GM18519 (cell line): ENCODE data around the gene WDPCP.
"Not testable (repeated sequence)": the region's sequence is repeated elsewhere in the genome, so short reads cannot be mapped to it uniquely, and the experiment has no call there.

Source experiments
- ATAC-seq: cut with Tn5 transposase; IDR thresholded peaks from one replicate; pipeline ENCODE4 v1.9.1; 2021; ENCODE audit warnings: mild to moderate bottlenecking, moderate library complexity; ENCODE audit not compliant: unreplicated experiment, low FRiP score

Gene WDPCP

GRCh38 chr2:63469313-63469712, 119.0 kb downstream of the WDPCP start:
- not testable (repeated sequence) for ATAC-seq

GRCh38 chr2:63465633-63466032, 122.6 kb downstream of the WDPCP start:
- ATAC-seq, result no peak

- ATAC-seq, result no peak
Measured at GRCh38 chr2:63463142-63463541, 125.1 kb downstream of the WDPCP start.

- no peak for ATAC-seq
Measured at GRCh38 chr2:63446658-63447057, 141.6 kb downstream of the WDPCP start.

- no peak for ATAC-seq
Measured at GRCh38 chr2:63444565-63445288, 143.6 kb downstream of the WDPCP start.

- ATAC-seq, result no peak
Measured at GRCh38 chr2:63440612-63441011, 147.7 kb downstream of the WDPCP start.

GRCh38 chr2:63438181-63438580, 150.1 kb downstream of the WDPCP start:
- no peak for ATAC-seq

- no peak for ATAC-seq
Measured at GRCh38 chr2:63436488-63436887, 151.8 kb downstream of the WDPCP start.

GRCh38 chr2:63435070-63435469, 153.2 kb downstream of the WDPCP start:
- ATAC-seq, result no peak

- ATAC-seq, result no peak
Measured at GRCh38 chr2:63434024-63435001, 154.0 kb downstream of the WDPCP start.

GRCh38 chr2:63432373-63432772, 155.9 kb downstream of the WDPCP start:
- ATAC-seq, result no peak

- no peak for ATAC-seq
Measured at GRCh38 chr2:63425606-63426005, 162.7 kb downstream of the WDPCP start.

- ATAC-seq, result no peak
Measured at GRCh38 chr2:63425079-63425416, 163.2 kb downstream of the WDPCP start.

GRCh38 chr2:63424329-63425078, 163.8 kb downstream of the WDPCP start:
- peak; percentile 94 for ATAC-seq

GRCh38 chr2:63422556-63422955, 165.7 kb downstream of the WDPCP start:
- ATAC-seq, result no peak

- no peak for ATAC-seq
Measured at GRCh38 chr2:63408530-63408929, 179.7 kb downstream of the WDPCP start.

GRCh38 chr2:63406641-63407040, 181.6 kb downstream of the WDPCP start:
- no peak for ATAC-seq

GRCh38 chr2:63403820-63404219, 184.5 kb downstream of the WDPCP start:
- no peak for ATAC-seq

GRCh38 chr2:63402889-63403288, 185.4 kb downstream of the WDPCP start:
- not testable (repeated sequence) for ATAC-seq

- ATAC-seq, result no peak
Measured at GRCh38 chr2:63399156-63399555, 189.1 kb downstream of the WDPCP start.

- no peak for ATAC-seq
Measured at GRCh38 chr2:63379451-63379850, 208.8 kb downstream of the WDPCP start.
